22Rv1 (cell line): ENCODE measurements around the gene PCGF1.

Experiments used
- CTCF ChIP-seq: fragments of 450-650 bp; IDR thresholded peaks from 2 replicates; pipeline ENCODE4 v1.5.1; 2017; ENCODE audit warnings: mild to moderate bottlenecking
- ZFX ChIP-seq: fragments of 450-650 bp; IDR thresholded peaks from 2 replicates; pipeline ENCODE4 v1.6.1; 2017; ENCODE audit warnings: antibody characterized with exemption, borderline replicate concordance

GRCh38 chr2:74537140-74537539 lies 29.6 kb upstream of the PCGF1 start:
- TF ChIP-seq CTCF (no peak), ZFX (no peak)
